ENCODE results near the gene SEC24C.
"Not testable (repeated sequence)": the region's sequence is repeated elsewhere in the genome, so short reads cannot be mapped to it uniquely, and the experiment has no call there.

The SEC24C gene

DNA sequence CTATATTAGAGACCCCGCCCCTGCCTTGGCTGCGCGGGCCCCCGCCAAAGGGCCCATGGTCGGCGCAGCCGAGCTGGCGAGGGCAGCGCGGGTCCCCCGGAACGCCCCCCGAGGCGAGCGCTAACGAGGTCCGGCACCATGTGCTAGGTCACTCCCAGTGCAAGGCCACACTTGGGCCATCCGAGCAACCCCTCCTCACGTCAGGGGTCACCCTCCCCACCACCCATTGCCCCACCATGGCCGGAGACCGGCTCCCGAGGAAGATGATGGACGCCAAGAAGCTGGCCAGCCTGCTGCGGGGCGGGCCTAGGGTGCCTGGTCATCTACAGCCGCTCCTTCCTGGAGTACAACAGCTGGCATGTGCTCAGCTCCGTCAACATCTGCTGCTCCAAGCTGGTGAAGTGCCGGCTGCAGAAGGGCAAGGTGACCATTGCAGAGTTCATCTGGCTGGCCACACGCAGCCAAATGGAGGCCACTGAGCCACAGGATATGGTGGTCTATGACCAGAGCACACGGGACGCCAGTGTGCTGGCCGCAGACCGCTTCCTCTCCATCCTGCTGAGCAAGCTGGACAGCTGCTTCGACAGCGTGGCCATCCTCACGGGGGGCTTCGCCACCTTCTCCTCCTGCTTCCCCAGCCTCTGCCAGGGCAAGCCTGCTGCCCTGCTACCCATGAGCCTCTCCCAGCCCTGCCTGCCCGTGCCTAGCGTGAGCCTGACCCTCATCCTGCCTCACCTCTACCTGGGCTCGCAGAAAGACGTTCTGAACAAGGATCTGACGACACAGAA lies 12.4 kb upstream of the SEC24C start:
- no peak for DNase-seq

DNA sequence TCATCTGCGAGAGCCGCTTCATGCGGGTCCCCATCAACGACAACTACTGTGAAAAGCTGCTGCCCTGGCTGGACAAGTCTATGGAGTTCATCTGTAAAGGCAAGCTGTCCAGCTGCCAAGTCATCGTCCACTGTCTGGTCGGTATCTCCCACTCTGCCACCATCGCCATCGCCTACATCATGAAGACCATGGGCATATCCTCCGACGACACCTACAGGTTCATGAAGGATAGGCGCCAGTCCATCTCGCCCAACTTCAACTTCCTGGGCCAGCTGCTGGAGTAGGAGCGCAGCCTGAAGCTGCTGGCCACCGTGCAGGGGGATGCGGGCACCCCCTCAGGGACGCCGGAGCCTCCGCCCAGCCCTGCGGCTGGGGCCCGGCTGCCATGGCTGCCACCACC lies 11.7 kb upstream of the SEC24C start:
- no peak for DNase-seq

DNA sequence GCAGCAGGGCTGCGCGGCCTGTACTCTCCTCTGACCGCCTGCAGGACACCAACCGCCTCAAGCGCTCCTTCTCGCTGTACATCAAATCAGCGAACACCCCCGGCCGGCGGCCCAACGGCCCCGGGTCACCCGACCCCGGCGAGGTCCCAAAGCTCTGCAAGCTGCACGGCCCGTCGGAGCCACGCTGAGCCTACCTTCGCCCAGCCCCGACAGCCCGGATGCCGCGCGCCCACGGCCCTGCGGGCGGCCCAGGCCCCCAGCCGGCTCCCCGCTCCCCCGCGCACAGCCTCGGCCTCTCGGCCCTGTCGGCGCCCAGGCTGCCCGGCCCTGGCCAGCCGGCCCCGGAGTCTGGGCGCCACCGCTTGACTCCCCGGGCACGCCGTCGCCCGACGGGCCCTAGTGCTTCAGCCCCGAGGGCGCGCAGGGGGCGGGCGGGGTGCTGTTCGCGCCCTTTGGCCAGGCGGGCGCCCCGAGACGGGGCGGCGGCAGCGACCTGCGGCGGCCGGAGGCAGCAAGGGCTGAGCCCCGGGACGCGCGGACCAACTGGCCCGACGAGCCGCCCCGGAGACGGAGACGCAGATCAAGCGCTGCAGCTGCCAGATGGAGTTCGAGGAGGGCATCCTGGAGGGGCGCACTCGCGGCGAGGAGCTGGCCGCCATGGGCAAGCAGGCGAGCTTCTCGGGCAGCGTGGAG lies 11.1 kb upstream of the SEC24C start:
- no peak for DNase-seq

DNA sequence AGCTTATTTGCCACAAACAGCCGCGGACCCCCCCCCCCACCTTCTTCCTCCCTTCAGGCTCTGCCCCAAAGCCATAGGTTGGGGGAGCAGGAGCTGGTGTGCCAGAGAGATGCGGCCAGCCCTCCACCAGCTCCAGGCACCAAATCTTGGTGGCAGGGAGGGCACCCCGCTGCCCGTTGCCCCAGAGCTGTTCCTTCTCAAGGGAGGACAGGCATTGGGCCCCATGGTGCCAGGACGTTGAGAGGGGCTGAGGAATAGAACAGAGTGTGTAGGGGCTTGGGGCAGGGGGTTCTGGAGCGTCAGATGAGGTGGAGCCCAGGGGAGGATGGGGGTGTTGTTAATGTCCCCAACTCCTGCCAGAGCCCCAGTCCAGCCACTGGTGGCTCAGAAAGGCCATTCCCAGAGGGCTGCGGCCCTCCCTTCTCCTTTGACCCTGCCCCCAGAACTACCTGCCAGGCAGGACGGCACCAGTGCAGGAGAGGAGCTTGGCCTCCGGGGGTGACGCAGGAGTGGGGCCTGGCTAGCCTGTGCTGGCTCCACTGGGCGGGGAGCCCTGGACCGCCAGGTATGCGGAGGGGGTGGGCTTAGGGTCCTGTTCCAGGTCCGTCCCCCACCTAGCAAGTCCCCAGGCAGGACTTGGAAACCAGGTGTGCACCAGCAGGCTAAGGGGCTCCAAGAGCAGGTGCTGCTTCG lies 10.0 kb upstream of the SEC24C start:
- no peak for DNase-seq

DNA sequence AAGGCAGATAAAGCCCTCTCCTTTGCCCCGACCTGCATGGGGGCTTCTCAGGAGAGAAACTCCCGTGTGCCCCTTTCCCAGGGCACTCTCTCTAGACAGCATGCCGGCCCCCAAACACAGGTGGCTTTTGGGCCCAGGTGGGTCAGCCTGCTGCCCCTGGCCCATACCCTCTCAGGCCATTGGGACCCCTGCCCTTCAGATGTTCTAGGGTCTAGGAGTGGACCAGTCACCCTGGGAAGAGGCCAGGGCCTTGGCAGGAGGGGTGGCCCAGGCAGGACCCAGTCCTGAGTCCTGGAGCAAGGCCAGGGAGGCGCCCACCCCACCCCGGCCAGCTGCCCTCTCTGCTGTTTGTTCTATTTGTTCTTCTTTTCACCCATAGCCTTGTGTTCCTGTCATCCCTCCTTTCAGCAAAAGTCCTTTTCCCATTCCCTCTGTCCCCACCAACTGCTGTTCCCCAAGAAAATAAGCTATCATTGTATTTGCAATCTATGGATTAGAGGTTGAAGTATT lies 9.3 kb upstream of the SEC24C start:
- DNase-seq = no peak

DNA sequence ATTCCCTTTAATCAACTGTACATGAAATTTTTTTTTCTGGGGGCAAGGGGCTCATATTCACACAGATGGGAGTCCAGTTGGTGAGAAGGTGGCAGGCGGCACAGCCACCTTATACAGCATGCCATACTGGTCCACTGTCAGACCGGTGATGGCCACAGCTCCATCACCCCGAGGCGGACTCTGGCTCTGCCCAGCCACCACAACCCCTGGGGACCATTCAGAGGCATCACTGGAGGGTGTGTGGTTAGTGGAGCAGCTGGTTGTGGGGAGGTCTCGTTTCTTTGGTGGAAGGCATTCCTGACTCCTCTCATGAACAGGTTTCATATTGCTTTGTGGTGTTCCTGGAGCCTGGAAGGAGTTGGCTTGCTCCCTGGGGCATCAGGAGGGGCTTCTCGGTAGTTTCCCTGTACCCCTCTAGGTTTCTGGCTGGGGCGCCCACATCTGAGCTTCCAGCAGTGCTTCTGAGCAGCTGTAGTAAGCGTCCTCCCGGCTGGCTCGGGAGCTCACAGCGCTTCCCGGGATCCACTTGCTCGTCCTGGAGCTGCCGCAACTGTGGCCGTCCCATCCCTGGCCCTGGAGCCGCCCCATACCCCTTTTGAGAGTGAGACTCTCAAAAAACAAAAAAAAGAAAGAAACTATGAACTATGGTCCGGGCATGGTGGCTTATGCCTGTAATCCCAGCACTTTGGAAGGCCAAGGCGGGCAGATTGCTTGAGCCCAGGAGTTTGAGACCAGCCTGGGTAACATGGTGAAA lies 3.5 kb upstream of the SEC24C start:
- not testable (repeated sequence) for DNase-seq

DNA sequence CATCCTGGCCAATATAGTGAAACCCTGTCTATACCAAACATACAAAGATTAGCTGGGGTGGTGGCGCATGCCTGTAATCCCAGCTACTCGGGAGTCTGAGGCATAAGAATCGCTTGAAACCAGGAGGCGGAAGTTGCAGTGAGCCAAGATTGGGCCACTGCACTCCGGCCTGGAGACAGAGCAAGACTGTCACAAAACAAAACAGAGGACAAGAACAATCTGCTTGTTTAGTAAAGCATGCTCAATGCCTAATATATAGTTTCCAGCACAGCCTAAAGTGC lies 1.8 kb upstream of the SEC24C start:
- DNase-seq = no peak

DNA sequence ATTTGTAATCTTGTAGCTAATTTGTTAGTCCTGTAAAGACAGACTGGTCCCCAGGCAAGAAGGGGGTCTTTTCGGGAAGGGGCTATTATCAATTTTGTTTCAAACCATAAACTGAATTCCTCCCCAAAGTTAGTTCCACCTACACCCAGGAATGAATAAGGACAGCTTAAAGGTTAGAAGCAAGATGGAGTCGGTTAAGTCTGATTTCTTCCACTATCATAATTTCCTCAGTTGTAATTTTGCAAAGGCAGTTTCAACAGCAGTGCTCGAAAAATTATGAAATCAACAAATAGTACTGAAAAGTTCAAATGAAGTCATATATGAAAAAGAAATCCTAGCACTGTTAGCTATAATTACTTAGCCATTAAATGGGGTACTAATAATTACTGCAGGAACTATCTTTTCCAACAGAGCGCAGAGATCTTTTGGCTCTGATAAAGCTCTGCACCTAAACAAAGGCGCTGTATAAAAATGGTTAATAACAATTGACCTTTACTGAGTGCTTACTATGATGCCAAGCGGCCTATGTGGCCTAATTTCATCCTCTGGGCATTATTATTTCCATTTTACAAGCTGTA lies 756 bp upstream of the SEC24C start:
- no peak for DNase-seq

DNA sequence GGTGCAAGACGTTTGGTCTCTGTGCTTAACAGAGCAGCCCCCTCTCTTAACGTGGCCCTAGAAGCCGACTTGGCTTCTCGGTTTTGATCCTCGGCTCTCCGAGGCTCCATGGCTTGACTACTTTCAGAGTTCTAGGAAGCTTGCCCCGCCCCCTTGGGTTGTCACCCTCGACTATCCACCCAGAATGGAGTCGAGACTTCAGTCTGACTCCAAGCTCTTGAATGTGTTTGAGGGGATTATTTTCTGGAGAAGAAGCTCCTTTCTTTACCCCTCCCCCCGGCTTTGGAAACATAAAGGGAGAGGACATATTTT lies 448 bp downstream of the SEC24C start:
- DNase-seq = no peak

DNA sequence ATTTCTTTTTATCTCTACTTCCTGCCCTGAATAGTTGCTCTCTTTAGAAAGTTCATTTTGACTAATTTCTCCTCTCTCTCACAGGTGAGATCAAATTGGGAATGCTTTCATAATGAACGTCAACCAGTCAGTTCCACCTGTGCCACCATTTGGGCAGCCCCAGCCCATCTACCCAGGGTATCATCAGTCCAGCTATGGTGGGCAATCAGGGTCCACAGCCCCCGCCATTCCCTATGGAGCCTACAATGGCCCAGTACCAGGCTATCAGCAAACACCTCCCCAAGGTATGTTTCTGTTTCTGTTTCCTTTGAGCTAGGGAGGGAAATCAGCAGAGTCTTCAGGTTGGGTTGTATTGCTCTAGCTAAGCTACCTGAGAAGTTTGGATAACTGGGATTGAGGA lies 2.5 kb downstream of the SEC24C start:
- DNase-seq = no peak

DNA sequence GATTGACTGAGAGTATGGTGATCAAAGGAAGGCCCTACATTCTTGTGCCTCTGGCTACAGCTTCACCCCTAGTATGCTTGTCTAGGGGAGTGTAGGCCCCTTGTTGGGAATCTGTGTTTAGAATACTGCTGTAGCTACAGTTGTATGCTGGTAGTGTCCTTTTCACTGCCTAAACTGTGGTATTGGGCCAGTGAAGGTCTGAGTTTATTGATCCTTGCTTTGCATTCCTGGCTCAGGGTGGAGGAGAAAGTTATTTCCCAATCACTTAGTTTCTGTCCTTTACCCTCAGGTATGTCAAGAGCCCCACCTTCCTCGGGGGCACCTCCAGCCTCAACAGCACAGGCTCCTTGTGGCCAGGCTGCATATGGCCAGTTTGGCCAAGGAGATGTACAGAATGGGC lies 6.6 kb downstream of the SEC24C start:
- DNase-seq = no peak

DNA sequence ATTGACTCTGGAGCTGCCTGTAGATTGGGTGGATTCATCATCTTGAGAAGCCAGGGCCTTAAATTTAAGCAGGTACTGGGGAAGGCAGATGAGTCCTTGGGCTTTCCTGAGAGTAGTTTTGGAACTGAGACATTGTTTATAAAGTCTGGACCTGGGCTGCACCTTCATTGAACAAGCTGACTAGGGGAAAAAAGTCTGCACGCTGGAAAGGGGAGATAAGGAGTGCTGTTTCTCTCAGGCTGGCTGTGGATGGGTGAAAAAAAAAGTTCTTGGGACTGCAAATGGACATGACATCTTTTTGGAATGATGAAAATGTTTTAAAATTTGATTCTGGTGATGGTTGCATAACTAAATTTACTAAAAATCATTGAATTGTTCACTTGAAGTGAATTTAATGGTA lies 12.0 kb downstream of the SEC24C start:
- no peak for DNase-seq

DNA sequence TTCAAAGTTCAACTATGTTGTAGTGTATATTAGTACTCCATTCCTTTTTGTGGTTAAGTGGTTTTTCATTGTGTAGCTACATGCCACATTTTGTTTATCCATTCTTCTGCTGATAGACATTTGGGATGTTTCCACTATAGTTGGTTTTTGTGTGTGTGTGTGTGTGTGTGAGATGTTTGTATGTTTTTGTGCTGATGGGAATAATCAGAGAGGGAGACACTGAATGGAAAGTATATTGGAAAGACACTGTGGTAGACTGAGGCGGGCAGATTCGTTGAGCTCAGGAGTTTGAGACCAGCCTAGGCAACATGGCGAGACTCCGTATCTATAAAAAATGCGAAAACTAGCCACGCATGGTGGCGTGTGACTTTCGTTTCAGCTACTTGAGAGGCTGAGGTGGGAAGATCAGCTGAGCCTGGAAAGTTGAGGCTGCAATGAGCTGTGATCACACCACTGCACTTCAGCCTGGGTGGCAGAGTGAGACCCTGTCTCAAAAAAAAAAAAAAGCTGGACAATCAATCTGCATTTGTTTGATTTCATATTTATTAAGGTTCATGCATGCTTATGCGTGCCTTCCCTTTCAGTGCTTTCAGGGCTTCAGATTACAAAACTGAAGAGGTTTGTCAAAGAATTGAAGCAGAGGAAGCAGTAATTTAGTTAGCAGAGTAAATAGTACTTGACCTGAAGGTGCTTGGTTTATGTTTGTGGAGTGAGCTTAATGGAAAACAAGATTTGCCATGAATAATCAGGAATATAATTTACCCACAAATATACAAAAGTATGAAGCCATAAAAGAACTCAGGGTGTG lies 14.7 kb downstream of the SEC24C start:
- DNase-seq = no peak

DNA sequence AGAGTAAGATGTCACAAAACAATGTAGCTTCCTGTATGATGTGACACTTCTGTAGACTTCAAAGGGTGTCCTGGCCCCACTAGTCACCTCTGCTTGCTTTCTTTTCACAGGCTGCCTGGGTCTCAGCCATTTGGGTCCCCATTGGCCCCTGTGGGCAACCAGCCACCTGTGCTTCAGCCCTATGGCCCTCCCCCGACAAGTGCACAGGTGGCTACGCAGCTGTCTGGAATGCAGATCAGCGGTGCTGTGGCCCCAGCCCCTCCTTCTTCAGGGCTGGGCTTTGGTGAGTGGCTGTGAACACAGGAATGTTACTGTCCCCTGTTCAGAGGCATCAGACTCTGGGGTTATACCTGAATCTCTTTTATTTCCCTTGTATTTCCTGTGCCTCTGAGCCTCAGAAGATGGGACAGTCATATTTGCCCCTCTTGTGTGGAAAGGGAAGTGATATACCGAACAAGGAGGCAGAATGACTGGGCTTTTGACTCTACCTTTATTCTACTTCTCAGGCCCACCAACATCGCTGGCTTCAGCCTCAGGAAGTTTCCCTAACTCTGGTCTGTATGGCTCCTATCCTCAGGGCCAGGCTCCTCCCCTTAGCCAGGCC lies 15.4 kb downstream of the SEC24C start:
- no peak for DNase-seq

DNA sequence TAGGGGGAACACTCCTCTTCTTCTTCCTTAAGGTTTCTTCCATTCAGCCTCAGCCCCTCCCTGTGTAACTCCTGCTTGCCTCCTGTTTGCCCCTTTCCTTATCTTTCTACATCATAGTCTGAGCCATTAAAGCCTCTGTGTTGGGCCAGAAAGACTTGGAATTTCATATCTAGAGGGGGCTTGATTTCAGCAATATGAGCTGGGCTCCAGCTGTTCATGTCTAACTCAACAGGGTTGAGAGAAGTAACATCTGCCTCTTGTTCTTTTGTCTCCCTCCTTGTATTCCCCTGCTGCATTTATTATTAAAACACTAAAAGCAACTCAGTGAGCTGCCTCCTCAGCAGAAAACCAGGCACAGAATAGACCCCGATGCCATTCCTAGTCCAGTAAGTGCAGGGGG lies 17.6 kb downstream of the SEC24C start:
- no peak for DNase-seq

DNA sequence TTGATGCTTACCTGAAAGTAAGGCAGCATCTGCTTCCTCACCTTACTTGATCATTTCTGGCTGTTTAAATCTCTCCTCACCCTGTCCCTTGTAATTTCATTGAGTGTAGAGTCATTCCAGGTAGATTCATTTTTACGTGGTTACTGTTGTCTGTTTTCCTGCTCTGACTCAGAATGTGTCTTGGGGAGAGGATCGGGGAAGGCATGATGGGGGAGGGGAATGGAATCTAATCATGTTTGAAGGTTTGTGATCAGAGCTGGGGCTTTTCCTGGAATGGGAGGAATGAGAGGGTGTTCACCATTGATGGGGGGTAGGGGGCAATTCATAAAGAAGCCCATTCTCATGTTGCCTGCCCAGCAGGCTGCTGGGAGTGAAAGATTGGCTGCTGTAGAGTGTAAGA lies 18.7 kb downstream of the SEC24C start:
- DNase-seq = no peak

DNA sequence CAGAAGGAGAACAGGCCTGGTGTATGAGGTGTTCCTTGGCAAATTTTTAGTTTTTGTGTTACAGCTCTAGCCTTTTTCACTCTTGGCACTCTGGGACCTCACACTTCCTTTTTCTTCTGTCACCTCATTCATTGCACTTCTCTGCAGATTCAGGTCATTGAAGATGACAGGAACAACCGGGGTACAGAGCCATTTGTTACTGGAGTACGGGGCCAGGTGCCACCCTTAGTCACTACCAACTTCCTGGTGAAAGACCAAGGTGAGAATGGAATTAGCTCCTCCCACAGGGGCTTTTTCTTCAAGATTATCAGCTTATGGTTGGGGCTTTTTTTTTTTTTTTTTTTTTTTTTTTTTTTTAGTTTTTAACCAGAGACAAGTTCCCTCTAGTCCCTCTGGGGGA lies 19.2 kb downstream of the SEC24C start:
- DNase-seq = no peak

DNA sequence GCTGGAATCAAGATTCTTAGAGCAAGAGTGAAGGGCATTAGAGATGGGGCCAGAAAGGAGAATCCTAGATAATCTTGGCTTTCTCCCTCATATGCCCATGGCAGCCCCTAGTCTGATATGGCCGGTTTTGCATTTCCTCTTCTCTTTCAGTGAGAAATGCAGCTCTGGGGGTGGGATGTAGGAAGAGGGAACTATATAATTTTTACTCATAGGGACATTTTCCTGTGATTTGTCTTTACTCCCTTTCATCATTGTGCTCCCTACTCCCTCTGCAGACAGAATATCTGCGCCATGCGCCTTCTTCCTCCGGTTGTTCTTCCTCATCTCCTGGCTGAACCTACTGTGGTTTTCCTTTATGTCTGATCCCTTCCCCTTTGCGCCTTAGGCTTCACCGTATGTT lies 20.9 kb downstream of the SEC24C start:
- no peak for DNase-seq

DNA sequence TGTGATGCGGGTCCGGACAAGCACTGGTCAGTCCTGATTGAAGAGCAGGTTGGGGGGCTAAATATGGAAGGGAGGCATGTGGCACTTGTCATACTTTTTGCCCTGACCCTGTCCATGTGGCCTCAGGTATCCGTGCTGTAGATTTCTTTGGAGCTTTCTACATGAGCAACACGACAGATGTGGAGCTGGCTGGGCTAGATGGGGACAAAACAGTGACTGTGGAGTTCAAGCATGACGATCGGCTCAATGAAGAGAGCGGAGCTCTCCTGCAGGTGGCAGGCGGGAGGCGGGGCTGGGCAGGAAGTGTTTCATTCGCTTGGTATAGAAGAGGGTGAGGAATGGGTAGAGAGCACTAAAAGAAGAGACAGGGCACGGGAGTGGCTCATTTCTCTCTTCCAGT lies 24.7 kb downstream of the SEC24C start:
- DNase-seq = no peak

DNA sequence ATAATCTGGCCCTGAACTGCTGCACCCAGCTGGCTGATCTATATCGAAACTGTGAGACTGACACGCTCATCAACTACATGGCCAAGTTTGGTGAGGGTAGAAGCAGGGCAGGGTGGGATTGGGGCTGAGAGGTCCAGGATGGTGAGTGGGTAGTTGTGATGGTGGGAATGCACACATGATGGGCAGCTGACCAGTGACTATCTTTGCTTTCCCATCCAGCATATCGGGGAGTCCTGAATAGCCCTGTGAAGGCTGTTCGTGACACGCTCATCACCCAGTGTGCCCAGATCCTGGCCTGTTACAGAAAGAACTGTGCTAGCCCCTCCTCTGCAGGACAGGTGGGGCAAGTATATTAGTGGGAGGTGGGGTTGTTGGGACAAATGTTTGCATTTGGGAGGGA lies 25.2 kb downstream of the SEC24C start:
- DNase-seq = no peak

DNA sequence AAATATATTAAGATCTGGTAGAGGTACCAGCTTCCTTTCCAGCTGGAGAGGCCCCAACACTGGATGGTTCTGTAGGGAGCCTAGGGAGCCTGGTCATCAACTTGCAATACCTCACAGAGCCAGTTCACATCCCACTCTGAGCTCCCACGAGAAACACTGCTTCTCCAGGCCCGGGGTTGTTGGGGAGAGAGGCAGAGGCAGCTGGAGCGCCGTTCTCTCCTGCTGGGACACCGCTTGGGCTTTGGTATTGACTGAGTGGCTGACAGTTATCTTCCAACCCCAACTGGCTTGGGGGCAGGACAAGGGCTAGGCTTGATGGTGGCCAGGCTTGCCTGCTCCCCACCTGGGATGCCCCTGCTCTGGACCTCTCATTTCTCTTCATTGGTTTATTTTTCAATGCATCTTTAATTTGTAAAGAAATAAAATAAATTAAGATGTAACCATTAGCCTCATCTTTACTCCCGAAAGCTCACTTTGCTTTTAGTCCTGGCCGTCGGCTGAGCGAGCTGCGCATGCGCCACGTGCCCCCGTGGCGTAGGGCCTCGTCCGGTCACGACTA lies 27.6 kb downstream of the SEC24C start:
- peak; percentile 89 for DNase-seq

Measured in midbrain (tissue), 1 donor.